OCI-LY7 (cell line): ENCODE data around the gene FLNB.

Experiments used
- EZH2phosphoT487 ChIP-seq: fragments of 200-600 bp; sonication (generic); IDR thresholded peaks from 2 replicates; pipeline ENCODE4 v1.6.1; 2018; ENCODE audit warnings: low read depth, borderline replicate concordance, mild to moderate bottlenecking, mixed run types, antibody characterized with exemption, low read length, moderate library complexity, mixed read lengths
- TF ChIP-seq, protein P1 (sequence below): fragments of 200-600 bp; sonication (generic); conservative IDR thresholded peaks from 2 replicates; pipeline ENCODE4 v1.5.1; 2014; ENCODE audit warnings: mild to moderate bottlenecking, antibody characterized with exemption, low read length, moderate library complexity, mixed read lengths

DNA sequence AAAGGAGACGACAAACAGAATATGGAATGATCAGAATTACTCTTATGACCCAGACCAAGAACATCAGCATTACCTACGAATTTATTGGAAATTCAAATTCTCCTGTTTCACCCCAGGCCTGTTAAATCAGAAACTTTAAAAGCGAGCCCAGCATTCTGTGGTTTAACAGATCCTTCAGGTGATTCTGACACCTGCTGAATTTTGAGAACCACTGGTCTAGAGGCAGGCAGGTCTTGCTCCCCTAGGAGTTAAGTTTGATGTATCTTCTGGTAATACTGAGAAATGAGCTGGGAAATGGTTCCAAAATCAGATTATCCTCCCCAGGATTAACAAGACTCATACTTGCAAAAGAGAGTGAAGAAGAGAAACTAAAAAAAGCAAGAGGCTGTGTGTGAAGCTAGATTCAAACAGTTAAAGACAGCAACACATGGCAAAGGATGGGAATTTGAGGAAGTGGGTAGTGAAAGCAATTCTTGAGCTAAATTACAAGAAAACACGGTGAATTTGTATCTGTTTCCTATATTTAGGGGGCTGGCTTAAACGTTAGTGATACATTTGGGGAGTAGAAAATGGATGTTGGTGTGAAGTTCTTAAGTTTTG lies 66.0 kb downstream of the FLNB start:
- TF ChIP-seq, protein P1, sequence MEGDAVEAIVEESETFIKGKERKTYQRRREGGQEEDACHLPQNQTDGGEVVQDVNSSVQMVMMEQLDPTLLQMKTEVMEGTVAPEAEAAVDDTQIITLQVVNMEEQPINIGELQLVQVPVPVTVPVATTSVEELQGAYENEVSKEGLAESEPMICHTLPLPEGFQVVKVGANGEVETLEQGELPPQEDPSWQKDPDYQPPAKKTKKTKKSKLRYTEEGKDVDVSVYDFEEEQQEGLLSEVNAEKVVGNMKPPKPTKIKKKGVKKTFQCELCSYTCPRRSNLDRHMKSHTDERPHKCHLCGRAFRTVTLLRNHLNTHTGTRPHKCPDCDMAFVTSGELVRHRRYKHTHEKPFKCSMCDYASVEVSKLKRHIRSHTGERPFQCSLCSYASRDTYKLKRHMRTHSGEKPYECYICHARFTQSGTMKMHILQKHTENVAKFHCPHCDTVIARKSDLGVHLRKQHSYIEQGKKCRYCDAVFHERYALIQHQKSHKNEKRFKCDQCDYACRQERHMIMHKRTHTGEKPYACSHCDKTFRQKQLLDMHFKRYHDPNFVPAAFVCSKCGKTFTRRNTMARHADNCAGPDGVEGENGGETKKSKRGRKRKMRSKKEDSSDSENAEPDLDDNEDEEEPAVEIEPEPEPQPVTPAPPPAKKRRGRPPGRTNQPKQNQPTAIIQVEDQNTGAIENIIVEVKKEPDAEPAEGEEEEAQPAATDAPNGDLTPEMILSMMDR = no peak
- no peak for TF ChIP-seq EZH2phosphoT487
